Inferior parietal cortex (tissue), 1 donor: ENCODE measurements around the gene RRAGD.
"Not testable (repeated sequence)": the region's sequence is repeated elsewhere in the genome, so short reads cannot be mapped to it uniquely, and the experiment has no call there.

ENCODE experiments used
- DNase-seq: peaks from one replicate; pipeline ENCODE4 v3.0.0-alpha.2; 2016; ENCODE audit errors: extremely low spot score

RRAGD gene

DNA sequence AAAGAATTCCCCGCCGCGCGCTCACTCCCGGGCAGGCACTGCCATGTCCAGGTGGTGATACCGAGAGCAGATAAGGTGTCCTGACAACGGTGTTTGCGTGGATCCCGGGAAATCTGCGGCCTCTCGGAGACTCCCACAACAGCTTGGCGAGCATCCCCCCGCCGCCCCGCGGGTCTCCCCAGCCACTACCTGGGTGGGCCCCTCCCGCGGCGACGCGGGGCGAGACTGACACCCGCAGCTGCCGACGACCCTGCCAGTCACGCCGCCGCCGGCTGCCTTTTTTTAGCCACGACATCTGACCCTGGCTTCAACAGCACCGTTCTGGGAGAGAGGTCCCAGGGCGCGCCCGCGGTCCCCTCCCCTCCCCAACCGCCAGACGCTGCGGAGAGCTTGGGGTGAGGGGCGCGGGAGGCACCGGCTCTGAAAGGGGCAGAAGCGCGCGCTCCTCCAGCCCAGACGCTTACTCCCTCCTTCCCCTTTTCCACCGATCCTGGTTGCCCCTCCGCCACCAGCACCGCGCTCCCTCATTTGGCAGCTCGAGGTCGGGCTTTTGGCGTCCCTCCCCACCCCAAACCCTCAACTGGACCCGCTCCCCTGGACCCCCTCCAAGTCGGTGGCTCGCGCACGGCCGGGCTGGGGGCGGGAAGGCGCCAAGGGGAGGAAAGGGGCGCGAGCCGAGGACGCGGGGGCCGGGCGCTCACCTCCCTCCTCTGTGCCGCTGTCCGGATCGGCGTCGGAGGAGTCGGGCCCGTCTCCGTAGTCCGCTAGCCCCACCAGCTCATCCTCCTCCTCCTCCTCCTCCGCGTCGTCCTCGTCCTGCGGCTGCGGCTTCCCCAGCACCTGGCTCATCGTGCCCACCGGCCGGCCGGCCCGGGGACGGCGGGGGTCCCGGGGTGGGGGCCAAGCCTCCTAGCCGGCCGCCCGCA, 665 bp downstream of the RRAGD start:
- DNase-seq: no peak

DNA sequence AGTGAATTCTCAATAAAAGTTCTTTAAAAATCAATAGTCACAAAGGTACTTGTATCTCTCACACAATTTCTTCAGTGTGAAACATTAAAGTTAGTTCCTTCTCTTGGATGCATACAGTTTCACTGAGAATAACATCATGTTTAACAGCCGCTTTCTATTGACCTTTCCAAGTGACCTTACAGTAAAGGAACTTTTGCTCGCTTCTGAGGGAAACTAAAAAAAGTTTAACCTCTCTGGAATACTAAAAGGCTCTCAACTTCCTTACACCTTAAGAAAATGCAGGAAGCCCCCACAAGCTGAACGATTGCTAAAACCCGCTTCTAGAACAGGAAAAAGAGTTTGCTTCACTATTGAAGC, 1.3 kb downstream of the RRAGD start:
- peak; percentile 25 for DNase-seq

DNA sequence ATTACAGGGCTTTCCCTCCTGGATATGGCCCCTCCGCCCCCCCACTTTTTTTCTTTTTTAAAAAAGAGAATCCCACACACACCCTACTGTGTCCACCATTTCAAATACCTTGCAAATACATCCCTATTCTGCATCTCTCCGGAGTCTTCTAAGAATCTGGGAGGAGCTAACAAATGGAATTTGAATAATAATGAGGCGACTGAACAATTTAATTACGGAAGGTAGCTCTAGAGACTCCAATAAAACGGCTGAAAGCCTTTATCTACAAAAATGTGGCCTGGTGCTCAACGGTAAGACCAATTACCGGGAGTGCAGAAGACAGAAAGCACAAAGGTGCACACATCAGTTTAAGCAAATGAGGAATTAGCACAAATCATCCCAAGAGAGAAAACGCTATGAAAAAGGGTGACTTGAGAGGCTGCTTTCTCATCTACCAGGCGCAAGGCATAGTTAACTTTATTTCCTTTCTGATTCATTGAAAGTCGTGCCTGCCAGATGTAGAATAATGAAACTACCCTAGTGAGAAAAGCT, 1.8 kb downstream of the RRAGD start:
- DNase-seq: no peak

DNA sequence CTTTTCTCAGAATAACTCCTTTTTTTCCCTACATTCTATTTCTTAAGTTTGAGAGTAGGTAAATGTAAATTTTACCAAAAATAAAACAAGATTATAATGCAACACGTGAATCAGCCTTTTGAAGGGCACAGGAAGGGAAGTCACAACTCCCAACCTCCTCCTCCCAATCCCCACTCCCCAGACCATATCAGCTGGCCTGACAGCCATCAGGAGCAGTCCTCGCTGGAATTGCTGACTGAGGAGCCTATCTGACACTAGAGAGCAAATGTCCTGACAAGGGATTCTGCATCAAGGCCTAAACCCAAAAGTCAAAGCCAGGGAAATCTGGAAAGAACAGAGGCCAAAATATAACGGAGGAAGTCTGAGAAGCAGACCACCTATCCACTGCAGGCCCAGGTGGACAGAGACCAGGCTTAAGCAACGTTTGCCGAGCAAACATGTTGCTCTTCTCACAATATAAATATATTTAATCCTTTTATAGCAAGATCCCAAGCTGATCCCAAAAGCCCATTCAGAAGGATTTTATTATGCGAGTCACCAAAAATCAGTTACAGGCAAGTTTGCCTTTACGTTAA, 2.5 kb downstream of the RRAGD start:
- DNase-seq: no peak

DNA sequence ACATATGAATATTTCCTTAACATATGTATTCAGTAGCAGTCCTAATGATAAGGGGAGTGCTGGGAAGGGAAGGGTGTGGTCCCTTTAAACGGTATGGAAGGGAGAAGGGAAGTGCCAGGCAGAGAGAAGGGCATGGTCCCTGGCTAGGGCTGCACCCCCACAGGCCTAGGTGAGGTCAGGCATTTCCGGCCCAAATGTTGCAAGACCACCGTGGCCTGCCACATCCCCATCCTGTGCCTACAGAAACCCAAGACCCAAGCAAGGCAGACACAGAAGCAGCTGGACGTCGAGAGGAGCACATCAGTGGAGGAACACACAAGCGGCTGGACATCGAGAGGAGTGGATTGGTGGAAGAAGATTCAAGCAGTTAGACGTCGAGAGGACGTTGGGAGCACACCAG, 5.9 kb downstream of the RRAGD start:
- DNase-seq: no peak

DNA sequence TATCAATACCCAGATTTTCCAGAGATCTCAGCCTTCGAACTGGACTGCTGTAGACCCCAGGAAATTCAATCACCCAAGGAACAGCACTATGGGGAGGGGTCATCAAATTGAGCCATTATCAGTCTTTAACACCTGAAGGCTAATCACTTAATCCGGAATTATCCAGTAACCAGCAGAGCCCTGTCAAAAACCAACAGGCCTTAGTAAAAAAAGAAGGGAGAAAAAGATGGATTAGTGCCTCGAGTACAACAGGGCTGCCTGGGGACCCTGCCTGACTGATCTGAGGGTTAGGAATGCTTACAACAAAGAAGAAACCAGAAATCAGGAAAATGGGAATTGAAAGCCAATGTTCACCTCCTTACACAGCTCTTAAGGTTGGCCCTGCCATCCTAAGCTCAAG, 7.6 kb downstream of the RRAGD start:
- no peak for DNase-seq

DNA sequence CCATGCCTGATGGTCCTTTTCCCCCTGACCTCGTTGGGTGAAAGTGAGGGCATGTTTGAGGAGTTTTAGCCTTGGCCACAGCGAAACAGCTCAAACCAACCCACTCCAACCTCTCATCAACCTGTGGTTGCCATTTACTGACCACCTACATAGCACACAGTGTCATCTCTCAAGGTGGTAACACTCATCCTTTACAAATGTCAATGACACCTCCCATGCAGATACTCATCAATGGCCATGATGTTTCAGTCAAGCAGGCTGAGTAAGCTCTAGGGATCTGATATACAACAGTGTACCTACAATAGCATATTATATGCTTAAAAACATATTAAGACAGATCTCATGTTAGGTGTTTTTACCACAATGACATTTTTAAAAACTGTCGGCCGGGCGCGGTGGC, 9.3 kb downstream of the RRAGD start:
- no peak for DNase-seq

DNA sequence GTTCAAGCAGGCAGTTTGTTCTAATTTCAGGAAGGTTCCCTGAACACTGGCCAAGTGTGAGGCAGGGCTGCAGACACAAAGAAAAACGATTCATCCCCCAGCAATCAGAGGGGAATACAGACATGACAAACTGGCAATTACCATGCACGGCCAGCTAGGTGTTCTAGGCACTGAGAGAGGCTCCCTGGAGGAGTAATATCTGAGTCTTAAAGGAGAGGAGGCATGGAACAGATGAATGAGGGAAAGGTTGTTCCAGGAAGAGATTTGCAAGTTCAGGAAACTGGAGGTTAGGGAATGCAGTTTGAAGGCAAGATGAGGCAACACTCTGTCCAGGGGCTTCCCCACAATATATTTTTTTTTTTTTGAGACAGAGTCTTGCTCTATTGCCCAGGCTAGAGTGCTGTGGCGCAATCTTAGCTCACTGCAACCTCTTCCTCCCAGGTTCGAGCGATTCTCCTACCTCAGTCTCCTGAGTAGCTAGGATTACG, 11.1 kb downstream of the RRAGD start:
- no peak for DNase-seq

DNA sequence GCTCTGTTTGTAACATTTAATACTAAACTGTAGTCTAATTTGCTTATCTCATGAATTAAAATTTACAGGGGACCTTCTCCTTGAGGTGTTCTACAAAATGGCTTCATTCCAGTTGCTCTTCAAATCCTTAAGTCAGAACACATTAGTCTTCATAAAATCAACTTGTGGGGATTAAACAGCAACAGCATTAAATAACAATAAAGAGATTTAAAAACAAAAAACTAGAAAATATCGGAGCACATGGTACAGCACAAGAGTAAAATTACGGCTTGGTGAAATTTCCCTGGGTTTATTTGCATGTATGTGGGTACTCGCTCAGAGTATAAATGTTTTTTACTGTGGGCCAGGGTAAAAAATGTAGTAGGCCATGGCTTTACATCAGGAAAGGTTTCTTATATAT, 12.0 kb downstream of the RRAGD start:
- DNase-seq: no peak

DNA sequence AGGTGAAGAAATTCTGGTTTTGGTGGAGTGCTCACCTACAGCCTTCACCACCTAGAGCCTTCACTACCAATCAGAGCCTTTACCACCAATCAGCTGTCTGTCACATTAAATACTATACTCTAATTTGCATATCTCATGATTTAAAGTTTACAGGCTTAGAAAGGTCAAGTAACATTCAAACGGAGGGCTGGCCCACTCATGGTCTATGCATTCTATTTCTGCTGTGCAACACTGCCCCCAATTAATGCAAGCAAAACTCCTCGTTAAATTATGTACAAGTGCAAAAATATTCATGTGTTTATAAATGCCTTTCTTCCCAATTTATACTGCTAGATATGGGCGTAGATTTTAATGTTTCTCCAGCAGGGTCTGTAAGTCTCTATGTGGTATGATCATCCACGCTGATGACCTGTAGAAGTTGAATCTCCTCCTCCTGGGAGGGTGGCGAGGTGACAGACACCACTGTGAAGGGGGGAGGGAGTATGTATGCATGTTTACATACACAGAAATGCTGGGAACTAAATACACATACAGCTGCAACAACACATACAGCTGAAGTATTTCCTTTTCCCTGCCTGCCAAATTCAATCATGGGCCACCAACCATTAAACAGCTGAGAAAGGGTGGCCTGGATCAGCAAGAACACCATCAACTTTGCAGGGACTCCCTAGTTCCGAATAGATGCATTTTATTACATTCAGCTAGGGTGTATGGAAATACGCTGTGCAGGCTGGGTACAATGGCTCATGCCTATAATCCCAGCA, 13.1 kb downstream of the RRAGD start:
- DNase-seq: no peak

DNA sequence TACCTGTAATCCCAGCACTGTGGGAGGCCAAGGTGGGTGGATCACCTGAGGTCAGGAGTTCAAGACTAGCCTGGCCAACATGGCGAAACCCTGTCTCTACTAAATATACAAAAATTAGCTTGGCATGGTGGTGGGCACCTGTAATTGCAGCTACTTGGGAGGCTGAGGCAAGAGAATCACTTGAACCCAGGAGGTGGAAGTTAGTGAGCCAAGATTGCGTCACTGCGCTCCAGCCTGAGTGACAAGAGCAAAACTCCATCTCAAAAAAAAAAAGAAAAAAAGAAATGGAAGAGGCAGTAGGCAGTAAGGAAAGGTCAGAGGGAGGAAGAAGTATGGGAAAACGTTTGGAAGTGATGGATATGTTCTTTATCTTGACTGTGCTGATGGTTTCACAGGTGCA, 14.2 kb downstream of the RRAGD start:
- DNase-seq: not testable (repeated sequence)

DNA sequence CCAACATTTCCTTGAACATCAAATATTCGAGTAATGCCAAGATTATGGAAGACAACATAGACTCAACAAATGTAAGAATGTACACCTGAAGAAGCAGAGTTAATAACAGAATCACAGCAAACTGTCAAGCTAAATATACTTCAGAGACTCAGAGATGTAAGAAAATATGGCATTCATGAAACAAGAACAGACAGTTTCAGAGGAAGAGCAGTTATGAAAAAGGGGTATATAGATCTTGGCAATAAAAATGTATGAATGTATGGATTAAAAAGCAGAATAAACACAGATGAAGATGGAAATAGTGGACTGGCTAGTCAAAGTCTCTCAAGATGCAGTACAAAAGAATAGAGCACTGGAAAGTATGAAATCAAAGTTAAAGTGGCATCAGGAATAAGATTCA, 18.4 kb downstream of the RRAGD start:
- DNase-seq: no peak

DNA sequence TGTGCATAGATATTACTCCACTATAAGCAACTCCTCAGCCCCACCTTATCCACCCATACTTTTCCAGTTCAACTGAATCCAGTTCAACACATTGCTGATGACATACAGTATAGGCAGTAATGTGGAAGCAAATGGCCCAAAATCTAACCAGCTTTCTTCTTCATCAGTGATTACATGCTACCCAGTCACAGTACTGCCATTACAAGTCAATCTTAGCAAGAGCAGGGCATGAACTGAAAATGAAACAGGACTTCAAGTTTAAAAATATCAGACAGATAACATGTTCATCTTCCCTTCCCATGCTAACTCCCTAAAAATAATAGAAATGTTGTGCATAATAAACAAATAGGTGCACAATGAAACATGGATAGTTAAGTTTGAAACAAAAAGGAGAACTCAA, 19.2 kb downstream of the RRAGD start:
- DNase-seq: no peak

DNA sequence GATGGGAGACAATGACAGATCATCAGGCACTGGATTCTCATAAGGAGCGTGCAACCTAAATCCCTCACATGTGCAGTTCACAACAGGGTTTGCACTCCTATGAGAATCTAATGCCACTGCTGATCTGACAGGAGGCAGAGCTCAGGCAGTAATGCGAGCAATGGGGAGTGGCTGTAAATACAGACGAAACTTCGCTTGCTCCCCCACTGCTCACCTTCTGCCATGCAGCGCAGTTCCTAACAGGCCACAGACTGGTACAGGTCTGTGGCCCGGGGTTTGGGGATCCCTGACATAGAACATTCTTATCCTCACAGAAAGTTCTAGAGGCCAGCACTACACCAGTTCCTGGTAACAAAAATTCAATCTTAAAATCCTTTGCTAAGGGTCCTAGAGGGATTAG, 23.2 kb downstream of the RRAGD start:
- DNase-seq: no peak

DNA sequence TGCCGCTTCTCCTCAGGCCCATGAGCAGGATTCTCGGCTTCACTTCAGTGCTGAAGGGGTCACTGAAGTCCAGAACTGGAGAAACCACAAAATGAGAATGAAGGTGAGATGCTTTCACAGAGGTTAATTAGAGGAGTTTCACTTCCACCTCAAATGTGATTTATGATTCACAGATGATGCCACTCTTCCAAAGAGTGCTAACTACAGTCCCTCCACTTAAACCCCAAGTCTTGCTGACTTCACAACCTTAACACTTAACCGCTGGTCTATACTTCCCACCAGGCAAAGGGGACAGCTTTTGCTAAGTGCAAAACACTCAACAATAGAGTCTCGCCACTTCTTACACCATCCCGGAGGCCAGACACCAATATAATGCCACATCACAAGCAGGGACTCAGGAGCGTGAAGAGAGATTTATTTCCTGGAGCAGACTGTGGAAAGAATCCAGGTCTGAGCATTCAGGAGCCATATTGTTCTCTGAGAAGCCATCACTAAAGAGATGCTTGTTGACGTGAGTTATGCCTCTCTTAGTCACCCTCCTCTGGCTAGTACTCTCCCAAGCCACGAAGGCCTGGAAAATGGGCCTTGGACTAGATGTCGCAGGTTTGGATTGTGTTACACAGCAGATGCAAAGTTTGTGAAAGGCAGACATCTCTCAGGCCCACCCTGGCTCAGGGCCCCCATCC, 24.4 kb downstream of the RRAGD start:
- no peak for DNase-seq

DNA sequence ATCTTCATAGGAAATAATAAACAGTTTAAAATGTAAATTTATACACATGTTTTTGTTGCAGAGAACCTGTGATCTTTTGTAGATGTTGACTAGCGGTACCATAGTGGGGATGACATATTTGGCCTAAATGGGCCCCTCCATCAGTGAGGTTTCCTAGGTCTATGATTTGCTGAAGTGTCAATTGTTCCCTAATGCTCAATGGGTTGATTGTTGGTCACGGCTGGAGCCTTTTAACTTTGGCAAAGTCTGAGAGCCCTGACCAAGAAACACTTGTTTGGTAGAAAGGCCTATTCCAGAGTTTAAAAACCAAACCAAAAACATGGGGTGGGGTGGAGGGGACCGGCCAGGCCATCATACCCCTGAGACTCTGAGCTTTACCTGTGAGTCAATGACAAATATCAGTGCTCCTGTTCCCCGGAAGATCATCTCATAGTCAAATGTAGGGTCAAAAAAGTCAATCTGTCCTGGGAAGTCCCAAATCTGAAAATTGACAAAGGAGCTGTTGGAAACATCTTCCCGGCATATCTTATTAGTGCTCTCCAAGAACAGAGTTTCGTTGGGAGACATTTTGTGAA, 25.1 kb downstream of the RRAGD start:
- no peak for DNase-seq

DNA sequence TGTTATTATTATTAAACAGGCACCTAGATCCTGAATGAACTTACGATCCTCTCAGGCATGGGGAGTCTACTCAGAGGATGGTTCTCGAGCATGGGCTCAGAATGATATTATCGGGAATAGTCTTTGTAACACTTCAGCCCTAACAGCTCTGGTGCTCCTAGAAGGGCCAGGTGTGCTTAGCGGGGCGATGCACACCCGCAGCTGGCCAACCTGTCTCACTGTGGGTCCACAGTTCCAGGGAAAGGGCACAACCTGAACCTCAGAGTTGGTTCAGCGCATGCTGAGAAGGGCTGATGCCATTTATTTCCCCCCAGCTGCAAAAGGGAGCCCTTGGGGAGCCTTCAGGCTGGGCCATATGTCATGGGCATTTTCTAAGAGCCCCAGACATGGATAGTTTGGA, 26.2 kb downstream of the RRAGD start:
- DNase-seq: no peak

DNA sequence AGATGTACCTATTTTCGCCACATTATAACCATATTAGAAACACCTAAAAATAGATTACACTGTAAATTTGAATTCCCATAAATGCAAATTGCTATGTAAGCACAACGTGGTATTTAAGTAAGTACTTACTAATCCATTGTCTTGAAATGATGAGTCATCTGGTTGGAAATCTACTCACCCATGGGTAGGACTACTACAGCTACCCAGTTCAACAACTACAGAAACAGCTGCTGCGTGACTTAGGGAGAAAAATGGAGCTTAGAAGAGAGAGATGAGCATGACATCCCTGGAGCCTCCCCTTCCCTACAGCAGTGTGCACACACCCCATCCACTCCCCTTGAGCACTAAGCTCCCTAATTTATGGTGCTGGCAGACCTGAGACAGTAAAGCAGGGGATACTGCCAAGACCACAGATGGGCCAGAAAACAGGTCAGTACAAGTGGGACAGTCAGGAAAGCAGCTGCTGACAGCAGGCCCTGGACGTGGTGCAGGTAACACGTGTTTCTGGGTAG, 26.9 kb downstream of the RRAGD start:
- no peak for DNase-seq

DNA sequence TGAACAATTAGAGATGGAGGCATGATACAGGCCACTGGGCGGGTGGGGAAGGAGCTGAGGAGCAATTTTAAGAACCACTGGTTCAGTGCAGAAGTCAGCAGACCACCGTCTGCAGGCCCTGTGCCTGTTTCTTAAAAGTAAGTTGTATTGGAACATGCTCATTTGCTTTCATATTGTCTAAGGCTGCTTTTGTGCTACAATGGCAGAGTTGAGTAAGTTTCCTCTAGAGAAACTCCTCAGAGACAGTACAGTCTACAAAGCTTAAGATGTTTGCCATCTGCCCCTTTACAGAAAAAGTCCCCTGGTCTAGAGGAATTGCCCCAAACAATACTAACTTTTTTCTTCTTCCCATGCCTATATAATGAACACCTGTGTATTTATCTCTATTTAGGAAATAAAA, 31.0 kb downstream of the RRAGD start:
- DNase-seq: no peak

DNA sequence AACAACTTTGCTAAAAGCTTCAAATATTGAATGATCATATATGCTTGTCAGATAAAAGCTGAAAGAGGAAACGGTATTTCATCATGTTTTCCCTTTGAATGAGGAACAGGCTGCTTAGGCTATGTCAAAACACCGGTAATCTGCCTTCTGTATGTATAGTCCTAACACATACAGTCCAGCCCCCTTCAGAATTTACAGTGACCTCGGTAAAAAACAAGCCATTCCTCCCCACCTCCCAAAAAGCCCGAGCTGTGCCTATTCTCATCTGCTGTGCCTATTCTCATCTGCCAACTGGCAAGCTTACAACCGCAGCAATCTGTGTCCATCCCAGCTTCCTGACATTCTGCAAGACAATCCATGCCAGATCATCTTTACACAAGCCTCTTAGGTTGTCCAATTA, 32.8 kb downstream of the RRAGD start:
- DNase-seq: peak; percentile 26

DNA sequence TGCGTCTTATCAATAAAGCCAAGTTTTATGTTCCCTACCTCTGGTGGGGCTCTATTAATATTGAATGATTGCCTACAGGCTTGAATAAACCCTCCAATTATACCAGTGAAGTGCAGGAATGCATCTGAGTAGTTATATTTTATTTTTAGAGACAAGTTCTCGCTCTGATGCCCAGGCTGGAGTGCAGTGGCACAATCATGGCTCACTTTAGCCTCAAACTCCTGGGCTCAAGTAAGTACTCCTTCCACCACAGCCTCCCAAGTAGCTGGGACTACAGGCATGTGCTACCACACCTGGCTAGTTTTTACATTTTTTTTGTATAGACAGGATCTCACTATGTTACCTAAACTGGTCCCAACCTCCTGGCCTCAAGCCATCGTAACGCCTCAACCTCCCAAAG, 33.4 kb downstream of the RRAGD start:
- DNase-seq: no peak
